Neural cell (in vitro differentiated cells): ENCODE measurements around the gene PKNOX1. TPM values are rescaled to one million over a fixed set of nuclear protein-coding genes. Genes with fewer than 3 reads are reported as not detected.
"Not testable (repeated sequence)": the region's sequence is repeated elsewhere in the genome, so short reads cannot be mapped to it uniquely, and the experiment has no call there.

Experiments used
- H2AFZ ChIP-seq: fragments of 200-600, 300-800 bp; sonication (generic), shearing (Covaris generic); 2 replicates; pipeline ENCODE4 v1.6.0; 2014; ENCODE audit warnings: low read depth, mild to moderate bottlenecking, antibody characterized with exemption, low read length, moderate library complexity
- H3F3A ChIP-seq: fragments of 200-600 bp; shearing (Covaris generic); 2 replicates; pipeline ENCODE4 v1.6.1; 2016; ENCODE audit warnings: mild to moderate bottlenecking, moderate library complexity, mixed read lengths, antibody characterized with exemption, low read length; ENCODE audit not compliant: insufficient read depth, poor library complexity, severe bottlenecking
- H3K27ac ChIP-seq: fragments of 200-600, 300-800 bp; sonication (generic), shearing (Covaris generic); 2 replicates; pipeline ENCODE4 v1.5.1; 2014; ENCODE audit warnings: mild to moderate bottlenecking, low read length, moderate library complexity
- H3K27me3 ChIP-seq: fragments of 300-800, 200-600 bp; sonication (generic), shearing (Covaris generic); 2 replicates; pipeline ENCODE4 v1.6.0; 2014; ENCODE audit warnings: mild to moderate bottlenecking, low read depth, low read length, moderate library complexity; ENCODE audit not compliant: insufficient read depth
- H3K36me3 ChIP-seq: fragments of 300-800, 200-600 bp; sonication (generic), shearing (Covaris generic); 2 replicates; pipeline ENCODE4 v1.5.1; 2014; ENCODE audit warnings: mild to moderate bottlenecking, antibody characterized with exemption, low read length, moderate library complexity; ENCODE audit not compliant: insufficient read depth
- H3K4me2 ChIP-seq: fragments of 300-800, 200-600 bp; sonication (generic), shearing (Covaris generic); 2 replicates; pipeline ENCODE4 v1.6.0; 2014; ENCODE audit warnings: mild to moderate bottlenecking, low read length
- H3K4me3 ChIP-seq: fragments of 300-800, 200-600 bp; sonication (generic), shearing (Covaris generic); 2 replicates; pipeline ENCODE4 v1.5.1; 2014; ENCODE audit warnings: mild to moderate bottlenecking, low read length, moderate library complexity
- H3K79me2 ChIP-seq: fragments of 200-600 bp; shearing (Covaris generic); replicated peaks from 2 replicates; pipeline ENCODE4 v1.6.0; 2014; ENCODE audit warnings: mild to moderate bottlenecking, low read length, moderate library complexity; ENCODE audit not compliant: insufficient read depth
- H3K9ac ChIP-seq: fragments of 300-800, 200-600 bp; sonication (generic), shearing (Covaris generic); 2 replicates; pipeline ENCODE4 v1.6.1; 2016; ENCODE audit warnings: mild to moderate bottlenecking, low read length, mixed read lengths
- H3K9me2 ChIP-seq: fragments of 200-600 bp; shearing (Covaris generic); 2 replicates; pipeline ENCODE4 v1.6.1; 2016; ENCODE audit warnings: mild to moderate bottlenecking, low read length, mixed read lengths; ENCODE audit not compliant: insufficient read depth
- H3K9me3 ChIP-seq: fragments of 200-600, 300-800 bp; sonication (generic), shearing (Covaris generic); 2 replicates; pipeline ENCODE4 v1.6.1; 2016; ENCODE audit warnings: mild to moderate bottlenecking, mixed run types, low read length, moderate library complexity, mixed read lengths
- H4K20me1 ChIP-seq: fragments of 200-600 bp; shearing (Covaris generic); 2 replicates; pipeline ENCODE4 v1.6.1; 2016; ENCODE audit warnings: mild to moderate bottlenecking, mixed run types; ENCODE audit not compliant: insufficient read depth
- EP300 ChIP-seq: fragments of 450-650 bp; conservative IDR thresholded peaks from 2 replicates; pipeline ENCODE4 v1.6.1; 2014; ENCODE audit warnings: antibody characterized with exemption, mild to moderate bottlenecking, moderate library complexity; ENCODE audit not compliant: poor library complexity, severe bottlenecking
- SMC3 ChIP-seq: fragments of 450-650 bp; conservative IDR thresholded peaks from 2 replicates; pipeline ENCODE4 v1.6.1; 2014; ENCODE audit warnings: antibody characterized with exemption, mild to moderate bottlenecking, moderate library complexity; ENCODE audit not compliant: poor library complexity
- polyA plus RNA-seq: library from polyadenylated mRNA; depleted of rRNA; stranded (reverse); fragments of >200 nt; gene quantifications from 2 replicates; pipeline ENCODE4 v1.2.3, GENCODE V29; 2014
- TF ChIP-seq, protein P1 (sequence below): IDR thresholded peaks from 2 replicates; pipeline ENCODE4 v1.6.1; 2012; ENCODE audit warnings: borderline replicate concordance

Gene PKNOX1
- polyA plus RNA-seq, 1 donor from 2014 or later = 6.9 TPM

DNA sequence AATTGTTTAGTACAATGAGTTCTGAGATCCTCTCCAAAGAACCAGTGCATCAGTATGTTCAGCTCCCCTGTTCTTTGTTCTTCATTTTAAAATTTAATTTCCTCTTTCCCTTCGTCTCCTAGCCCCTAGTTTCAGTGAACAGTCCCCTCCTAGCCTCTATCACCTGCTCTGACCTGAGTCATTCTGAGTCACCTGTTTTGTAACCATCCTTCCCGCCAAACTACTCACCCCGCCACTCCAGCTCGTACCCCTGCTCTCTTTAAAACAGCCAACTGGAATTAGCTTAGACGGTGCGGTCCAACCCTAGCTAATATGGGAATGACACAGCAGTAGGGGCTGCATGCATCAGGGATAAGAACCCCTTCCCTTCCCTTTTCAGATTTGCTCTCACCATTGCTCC is 32.1 kb upstream of the PKNOX1 start:
- H3K4me2 ChIP-seq = no peak overlapping the region
- no peak overlapping the region for H3K4me3 ChIP-seq
- H3K9ac ChIP-seq = no peak overlapping the region
- no peak overlapping the region for H3K27ac ChIP-seq
- no peaks in the 10 kb centered on the region for H3K9me3 ChIP-seq
- TF ChIP-seq SMC3 (no peak), EP300 (no peak)
- TF ChIP-seq, protein P1, sequence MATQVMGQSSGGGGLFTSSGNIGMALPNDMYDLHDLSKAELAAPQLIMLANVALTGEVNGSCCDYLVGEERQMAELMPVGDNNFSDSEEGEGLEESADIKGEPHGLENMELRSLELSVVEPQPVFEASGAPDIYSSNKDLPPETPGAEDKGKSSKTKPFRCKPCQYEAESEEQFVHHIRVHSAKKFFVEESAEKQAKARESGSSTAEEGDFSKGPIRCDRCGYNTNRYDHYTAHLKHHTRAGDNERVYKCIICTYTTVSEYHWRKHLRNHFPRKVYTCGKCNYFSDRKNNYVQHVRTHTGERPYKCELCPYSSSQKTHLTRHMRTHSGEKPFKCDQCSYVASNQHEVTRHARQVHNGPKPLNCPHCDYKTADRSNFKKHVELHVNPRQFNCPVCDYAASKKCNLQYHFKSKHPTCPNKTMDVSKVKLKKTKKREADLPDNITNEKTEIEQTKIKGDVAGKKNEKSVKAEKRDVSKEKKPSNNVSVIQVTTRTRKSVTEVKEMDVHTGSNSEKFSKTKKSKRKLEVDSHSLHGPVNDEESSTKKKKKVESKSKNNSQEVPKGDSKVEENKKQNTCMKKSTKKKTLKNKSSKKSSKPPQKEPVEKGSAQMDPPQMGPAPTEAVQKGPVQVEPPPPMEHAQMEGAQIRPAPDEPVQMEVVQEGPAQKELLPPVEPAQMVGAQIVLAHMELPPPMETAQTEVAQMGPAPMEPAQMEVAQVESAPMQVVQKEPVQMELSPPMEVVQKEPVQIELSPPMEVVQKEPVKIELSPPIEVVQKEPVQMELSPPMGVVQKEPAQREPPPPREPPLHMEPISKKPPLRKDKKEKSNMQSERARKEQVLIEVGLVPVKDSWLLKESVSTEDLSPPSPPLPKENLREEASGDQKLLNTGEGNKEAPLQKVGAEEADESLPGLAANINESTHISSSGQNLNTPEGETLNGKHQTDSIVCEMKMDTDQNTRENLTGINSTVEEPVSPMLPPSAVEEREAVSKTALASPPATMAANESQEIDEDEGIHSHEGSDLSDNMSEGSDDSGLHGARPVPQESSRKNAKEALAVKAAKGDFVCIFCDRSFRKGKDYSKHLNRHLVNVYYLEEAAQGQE = no peak
- H3F3A ChIP-seq = no peaks in the 10 kb centered on the region
- H4K20me1 ChIP-seq = no peaks in the 10 kb centered on the region
- no peaks in the 10 kb centered on the region for H3K36me3 ChIP-seq
- no peaks in the 10 kb centered on the region for H3K79me2 ChIP-seq
- H3K9me2 ChIP-seq = no peaks in the 10 kb centered on the region
- no peaks in the 10 kb centered on the region for H3K27me3 ChIP-seq
- H2AFZ ChIP-seq = no peak overlapping the region

DNA sequence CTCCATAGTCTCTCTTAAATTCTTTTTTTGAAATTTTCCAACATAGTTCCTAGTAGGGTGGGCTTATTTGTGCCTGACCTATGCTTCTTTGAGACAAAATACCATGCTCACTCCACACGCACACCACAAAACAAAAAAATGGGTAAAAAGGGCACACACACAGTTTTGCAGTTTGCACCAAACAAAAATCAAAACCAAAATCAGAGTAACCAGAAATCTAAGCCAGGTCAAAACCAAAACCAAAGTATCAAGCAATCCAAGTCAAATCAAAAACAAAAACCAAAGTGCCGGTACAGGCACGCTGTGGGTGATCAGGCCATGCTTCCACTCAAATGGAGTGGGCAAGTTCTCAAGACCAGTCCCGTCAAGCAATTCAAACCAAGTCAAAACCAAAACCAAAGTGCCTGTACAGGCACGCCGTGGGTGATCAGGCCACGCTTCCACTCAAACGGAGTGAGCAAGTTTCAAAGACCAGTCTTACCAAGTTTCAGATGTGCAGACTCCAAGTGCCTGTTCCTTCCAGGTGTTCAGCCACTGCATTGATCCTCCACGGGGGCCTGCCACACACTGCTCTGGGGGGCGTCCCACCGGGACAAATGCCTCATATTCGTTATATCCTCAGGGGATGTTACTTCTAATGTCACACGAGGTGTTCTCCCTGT is 25.1 kb upstream of the PKNOX1 start:
- not testable (repeated sequence) for H3K9me2 ChIP-seq, H3K4me2 ChIP-seq, H3K27ac ChIP-seq, H3F3A ChIP-seq, H3K4me3 ChIP-seq, H3K9me3 ChIP-seq, H4K20me1 ChIP-seq, H3K27me3 ChIP-seq, H3K36me3 ChIP-seq, H3K79me2 ChIP-seq, H3K9ac ChIP-seq, H2AFZ ChIP-seq

DNA sequence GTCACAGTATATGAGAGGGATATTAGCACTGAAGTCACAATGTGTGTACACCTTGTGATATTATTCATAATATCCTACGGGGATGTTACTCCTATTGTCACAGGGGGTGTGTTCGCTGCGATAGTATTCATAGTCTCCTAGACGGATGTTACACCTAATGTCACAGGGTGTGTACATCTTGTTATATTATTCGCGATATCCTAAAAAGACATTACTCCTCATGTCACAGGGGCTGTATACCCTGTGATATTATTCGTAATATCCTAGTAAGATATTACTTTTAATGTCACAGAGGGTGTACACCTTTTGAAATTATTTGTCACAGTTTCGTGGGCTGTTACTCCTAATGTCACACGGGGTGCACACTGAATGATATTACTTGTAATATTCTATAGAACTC is 23.2 kb upstream of the PKNOX1 start:
- not testable (repeated sequence) for H3K9me3 ChIP-seq, H3K27me3 ChIP-seq, H3K4me3 ChIP-seq, H3F3A ChIP-seq, H2AFZ ChIP-seq, H4K20me1 ChIP-seq, H3K79me2 ChIP-seq, H3K9ac ChIP-seq, H3K4me2 ChIP-seq, H3K9me2 ChIP-seq, H3K27ac ChIP-seq, H3K36me3 ChIP-seq

DNA sequence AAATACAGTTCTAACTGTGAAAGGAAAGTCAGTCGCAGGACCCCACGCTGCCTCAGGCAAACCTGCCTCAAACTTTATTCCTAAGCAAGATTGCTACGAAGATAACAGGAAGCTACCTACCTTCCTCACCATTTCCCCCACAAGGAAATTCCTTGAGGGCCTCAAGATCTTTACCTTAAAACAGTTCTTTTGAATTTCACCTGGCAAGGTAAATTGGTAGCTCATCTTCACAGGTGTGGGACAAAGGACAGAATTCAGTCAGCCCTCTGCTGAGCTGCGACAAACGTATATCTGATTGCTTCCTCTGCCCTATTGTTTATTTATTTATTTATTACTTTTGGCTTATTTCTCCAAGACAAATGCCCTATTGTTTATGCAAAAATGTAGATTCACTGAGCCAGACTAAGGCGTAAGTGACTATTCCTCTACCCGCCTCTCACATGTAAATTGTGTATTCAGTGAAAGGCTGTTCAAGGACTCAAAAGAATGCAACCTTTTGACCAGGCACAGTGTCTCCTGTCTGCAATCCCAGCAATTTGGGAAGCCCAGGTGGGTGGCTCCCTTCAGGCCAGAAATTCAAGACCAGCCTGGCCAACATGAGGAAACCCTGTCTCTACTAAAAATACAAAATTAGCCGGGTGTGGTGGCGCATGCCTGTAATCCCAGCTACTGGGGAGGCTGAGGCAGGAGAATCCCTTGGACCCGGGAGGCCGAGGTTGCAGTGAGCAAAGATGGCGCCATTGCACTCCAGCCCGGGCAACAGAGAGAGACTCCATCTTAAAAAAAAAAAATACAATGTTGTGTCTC is 17.3 kb upstream of the PKNOX1 start:
- Histone ChIP-seq H3K36me3 (no peaks in the 10 kb centered on the region), H3K27me3 (no peaks in the 10 kb centered on the region), H3K9me3 (no peaks in the 10 kb centered on the region), H3K27ac (no peak overlapping the region), H3K79me2 (no peaks in the 10 kb centered on the region), H2AFZ (no peak overlapping the region), H3F3A (no peaks in the 10 kb centered on the region), H3K9me2 (no peaks in the 10 kb centered on the region), H3K4me2 (no peak overlapping the region), H4K20me1 (no peaks in the 10 kb centered on the region), H3K9ac (no peak overlapping the region), H3K4me3 (no peak overlapping the region)
- TF ChIP-seq, protein P1 = no peak

DNA sequence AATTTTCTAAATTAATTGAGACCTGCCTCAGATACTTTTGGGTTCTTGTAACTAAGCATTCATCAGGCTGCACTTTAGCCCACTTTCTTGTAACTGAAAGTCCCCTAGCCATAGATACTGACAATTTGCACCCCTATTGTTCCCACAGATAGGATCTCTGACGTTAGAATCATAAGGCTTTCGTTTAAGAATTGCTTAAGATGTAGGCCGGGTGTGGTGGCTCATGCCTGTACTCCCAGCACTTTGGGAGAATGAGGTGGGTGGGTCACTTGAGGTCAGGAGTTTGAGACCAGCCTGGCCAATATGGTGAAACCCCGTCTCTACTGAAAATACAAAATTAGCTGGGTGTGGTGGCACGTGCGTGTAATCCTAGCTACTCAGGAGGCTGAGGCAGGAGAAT is 16.2 kb upstream of the PKNOX1 start:
- not testable (repeated sequence) for H3K27ac ChIP-seq, H3K9ac ChIP-seq

More for the DNA sequence above, 16.2 kb upstream of the PKNOX1 start:
- H3K4me2 ChIP-seq, H3K4me3 ChIP-seq, H4K20me1 ChIP-seq, H3K36me3 ChIP-seq, H3K27me3 ChIP-seq, H3F3A ChIP-seq, H2AFZ ChIP-seq, H3K79me2 ChIP-seq, H3K9me2 ChIP-seq, H3K9me3 ChIP-seq: not testable (repeated sequence)
